Measurements from ENCODE around the gene LOXL3.

Gene LOXL3

DNA sequence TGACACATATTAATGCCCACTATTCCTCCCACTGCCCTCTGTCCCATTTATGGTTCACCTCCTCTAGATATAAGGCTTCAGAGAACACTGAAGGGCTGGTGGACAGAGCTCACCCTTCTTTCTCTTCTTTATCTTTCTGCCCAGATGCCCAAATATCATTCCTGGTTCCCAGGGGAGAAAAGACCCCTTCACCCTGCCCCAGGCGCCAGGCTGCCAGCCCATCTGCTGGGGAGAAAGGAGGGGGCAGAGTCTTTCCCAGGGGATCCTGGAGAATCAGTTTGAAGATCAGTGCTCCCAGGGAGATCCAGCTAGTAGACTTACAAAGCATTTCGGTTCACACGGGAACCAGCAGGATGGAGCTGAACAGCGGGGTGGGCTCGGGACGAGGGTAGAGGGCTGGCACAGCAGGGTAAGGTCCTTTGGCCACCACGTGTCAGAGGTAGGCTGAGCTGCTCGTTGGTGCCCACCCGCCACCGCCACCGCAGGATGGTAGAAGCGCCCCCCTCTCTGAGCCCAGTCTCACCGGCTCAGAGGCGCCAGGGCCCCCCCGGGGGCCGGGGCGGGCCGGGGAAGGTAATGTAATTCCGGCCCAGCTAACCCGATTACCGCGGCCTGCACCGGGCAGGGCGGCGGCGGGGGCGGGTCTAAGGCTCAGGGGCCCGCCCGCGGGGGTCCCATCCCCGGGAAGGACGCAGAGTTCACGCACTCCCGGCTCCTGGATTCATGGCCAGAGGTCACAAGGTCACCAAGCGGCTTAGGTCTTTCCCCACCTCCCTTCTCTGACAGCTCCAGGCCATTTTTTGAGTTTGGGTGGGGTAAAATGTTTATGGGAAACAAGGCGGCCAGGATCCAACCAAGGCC is 40.8 kb downstream of the LOXL3 start:
- no peak overlapping the region for H3K4me3 ChIP-seq (ENCODE audit: low read depth, low read length)

DNA sequence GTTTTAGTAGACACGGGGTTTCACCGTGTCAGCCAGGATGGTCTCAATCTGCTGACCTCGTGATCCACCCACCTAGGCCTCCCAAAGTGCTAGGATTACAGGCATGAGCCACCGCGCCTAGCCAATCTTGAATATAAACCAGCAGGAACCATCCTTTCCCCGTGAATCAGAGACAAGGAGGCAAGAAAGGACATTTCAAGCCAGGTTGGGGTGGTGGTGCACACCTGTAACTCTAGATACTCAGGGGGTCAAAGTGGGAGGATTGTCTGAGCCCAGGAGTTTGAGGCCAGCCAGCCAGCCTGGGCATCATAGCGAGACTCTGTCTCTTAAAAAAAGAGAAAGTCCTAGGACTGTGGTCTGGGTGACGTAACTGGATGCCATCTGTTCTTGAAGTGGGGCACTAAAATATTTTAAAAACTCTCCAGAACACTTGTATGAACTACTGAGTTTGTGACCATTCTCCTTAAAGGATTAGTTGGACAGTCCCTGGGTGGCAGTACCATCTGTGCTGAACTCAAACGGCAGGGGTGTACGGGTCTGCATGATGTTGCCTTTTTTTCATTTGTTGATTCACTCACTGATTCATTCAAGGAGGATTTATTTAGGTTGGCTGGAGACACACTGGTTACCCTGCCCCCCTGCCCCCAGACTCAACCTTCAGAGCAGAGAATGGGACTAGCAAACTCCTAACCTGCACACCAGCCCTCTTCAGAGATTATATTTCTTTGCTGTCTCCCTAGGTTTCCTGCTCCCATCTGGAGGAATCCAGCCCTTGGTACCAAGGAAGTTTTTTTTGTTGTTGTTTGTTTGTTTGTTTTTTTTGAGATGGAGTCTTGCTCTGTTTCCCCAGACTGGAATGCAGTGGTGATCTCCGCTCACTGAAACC is 42.4 kb downstream of the LOXL3 start:
- H3K4me3 ChIP-seq (ENCODE audit: low read depth, low read length): no peak overlapping the region
- DNase-seq (ENCODE audit: low read depth): no peak
- TF ChIP-seq, protein P1, sequence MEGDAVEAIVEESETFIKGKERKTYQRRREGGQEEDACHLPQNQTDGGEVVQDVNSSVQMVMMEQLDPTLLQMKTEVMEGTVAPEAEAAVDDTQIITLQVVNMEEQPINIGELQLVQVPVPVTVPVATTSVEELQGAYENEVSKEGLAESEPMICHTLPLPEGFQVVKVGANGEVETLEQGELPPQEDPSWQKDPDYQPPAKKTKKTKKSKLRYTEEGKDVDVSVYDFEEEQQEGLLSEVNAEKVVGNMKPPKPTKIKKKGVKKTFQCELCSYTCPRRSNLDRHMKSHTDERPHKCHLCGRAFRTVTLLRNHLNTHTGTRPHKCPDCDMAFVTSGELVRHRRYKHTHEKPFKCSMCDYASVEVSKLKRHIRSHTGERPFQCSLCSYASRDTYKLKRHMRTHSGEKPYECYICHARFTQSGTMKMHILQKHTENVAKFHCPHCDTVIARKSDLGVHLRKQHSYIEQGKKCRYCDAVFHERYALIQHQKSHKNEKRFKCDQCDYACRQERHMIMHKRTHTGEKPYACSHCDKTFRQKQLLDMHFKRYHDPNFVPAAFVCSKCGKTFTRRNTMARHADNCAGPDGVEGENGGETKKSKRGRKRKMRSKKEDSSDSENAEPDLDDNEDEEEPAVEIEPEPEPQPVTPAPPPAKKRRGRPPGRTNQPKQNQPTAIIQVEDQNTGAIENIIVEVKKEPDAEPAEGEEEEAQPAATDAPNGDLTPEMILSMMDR (IDR thresholded peaks at IDR 0.05; ENCODE audit: low read depth, low read length, missing control alignments): no peak

More for the DNA sequence above, 40.8 kb downstream of the LOXL3 start:
- DNase-seq (ENCODE audit: low read depth): no peak
- TF ChIP-seq, protein P1 (IDR thresholded peaks at IDR 0.05; ENCODE audit: low read depth, low read length, missing control alignments): no peak

DNA sequence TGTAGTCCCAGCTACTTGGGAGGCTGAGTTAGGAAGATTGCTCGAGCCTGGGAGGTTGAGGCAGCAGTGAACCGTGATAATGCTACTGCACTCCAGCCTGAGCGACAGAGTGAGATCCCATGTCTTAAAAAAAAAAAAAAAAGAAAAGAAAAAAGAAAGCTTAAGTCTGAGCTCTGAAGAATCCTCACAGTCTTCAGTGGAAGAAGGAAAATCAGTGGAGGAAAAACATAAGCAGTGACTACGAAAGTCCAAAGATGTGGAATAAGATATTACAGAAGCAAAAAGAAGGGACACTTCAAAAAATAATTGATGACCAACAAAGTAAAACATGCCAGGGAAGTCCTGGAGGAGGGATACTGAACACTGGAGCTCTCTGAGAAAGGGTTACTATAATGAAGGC is 43.5 kb downstream of the LOXL3 start:
- TF ChIP-seq, protein P1 (IDR thresholded peaks at IDR 0.05; ENCODE audit: low read depth, low read length, missing control alignments): no peak
- no peak overlapping the region for H3K4me3 ChIP-seq (ENCODE audit: low read depth, low read length)
- no peak for DNase-seq (ENCODE audit: low read depth)

DNA sequence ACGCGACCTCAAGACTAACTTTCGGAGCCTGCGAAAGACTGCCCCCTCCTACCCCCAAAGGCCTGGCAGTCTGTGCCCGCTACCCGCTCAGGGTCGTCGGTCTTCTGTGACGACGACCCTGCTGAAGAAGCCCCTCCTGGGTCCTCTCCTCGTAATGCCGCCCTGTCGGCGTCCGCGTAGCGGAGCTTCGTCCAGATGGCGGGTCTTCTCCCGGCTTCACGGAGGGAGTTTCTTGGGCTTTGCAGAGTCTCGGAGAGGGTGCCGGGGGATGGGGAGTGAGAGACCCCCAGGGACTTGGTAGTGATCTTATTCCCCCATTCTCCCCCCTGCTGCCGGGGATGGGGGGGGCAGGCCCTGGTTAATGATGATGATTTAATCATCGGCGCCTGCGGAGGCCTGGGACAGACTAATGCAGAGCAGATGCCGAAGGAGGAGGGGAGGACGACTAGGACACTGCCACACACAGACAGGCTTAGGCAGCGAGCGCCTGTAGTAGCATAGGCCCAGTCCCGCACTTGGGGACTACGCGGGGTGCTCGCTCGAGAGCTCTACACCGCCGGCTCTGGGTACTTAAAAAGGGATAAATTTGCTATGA is 45.7 kb downstream of the LOXL3 start:
- peak overlapping the region; percentile 79 for H3K4me3 ChIP-seq (ENCODE audit: low read depth, low read length)
- TF ChIP-seq, protein P1 (IDR thresholded peaks at IDR 0.05; ENCODE audit: low read depth, low read length, missing control alignments): no peak
- no peak for DNase-seq (ENCODE audit: low read depth)

DNA sequence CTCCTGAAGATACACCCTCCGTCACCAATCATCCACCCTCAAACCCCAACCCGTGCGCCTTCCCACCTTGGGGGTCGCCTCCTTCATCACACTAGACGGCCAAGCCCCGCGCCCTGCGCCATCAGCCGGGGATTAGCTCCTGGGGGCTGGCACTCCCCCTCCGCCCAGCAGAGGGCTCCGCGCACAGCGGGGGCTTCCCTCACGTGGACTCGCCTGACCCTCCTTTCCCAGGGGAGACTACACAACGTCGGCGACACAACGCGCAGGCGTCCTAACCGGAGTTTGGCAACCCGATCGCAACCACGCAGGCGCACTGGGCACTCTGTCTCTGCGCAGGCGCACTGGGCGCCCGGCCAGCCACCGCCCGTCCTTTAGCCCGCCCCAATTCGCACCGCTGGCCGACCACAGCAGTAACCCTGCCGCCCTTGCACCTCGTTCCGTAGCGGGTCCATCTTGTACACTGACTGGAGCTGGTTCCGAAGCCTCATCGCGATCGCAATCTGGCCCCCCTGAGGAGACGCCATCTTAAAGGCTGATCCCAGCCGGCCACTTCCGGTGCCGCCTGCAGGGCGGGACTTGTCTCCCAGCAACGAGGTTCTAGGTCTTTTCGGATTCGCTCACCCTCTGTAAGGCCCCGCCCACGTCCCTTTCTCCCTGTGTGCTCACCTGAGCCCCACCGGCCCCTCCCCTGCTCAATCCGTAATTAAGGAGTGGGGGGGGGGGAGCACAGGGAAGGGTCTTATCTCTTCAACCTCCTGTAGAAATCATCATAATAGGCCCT is 46.4 kb downstream of the LOXL3 start, which contains the start of gene PCGF1:
Gene PCGF1, minus strand, starts transcription at position 551 of the 781 bp plus-strand sequence. Its CDS starts 27 bp downstream, at position 524.
- DNase-seq (ENCODE audit: low read depth): peak; percentile 96
- H3K4me3 ChIP-seq (ENCODE audit: low read depth, low read length): peak within 1 kb of the TSS; percentile 79
- TF ChIP-seq, protein P1 (IDR thresholded peaks at IDR 0.05; ENCODE audit: low read depth, low read length, missing control alignments): peak; percentile 57

All from GM12864 (cell line).